Hindlimb muscle (tissue), 1 donor: ENCODE results near the gene ADSL. TPM values are rescaled to one million over a fixed set of nuclear protein-coding genes. Genes with fewer than 3 reads are reported as not detected.
A peak's percentile ranks its signal among the peaks of the same experiment; 100 is the strongest.

Source experiments
- DNase-seq: peaks from one replicate; pipeline ENCODE4 v3.0.0-alpha.2; 2013
- polyA plus RNA-seq: library from polyadenylated mRNA; unstranded; fragments of 120-200 nt; gene quantifications from one replicate; pipeline ENCODE4 v1.2.1, GENCODE V29; 2013; ENCODE audit not compliant: insufficient read length

The ADSL gene
- polyA plus RNA-seq, 1 donor, result 208 TPM

GRCh38 chr22:40328546-40329456, 17.5 kb upstream of the ADSL start:
- DNase-seq, result no peak

- DNase-seq, result no peak
Measured at GRCh38 chr22:40329466-40329865, 16.8 kb upstream of the ADSL start.

GRCh38 chr22:40330086-40330485, 16.2 kb upstream of the ADSL start:
- DNase-seq, result no peak

- DNase-seq, result no peak
Measured at GRCh38 chr22:40330615-40331014, 15.7 kb upstream of the ADSL start.

GRCh38 chr22:40331706-40332105, 14.6 kb upstream of the ADSL start:
- DNase-seq, result no peak

- no peak for DNase-seq
Measured at GRCh38 chr22:40332319-40332781, 13.9 kb upstream of the ADSL start.

GRCh38 chr22:40334060-40334459, 12.2 kb upstream of the ADSL start:
- no peak for DNase-seq

GRCh38 chr22:40334899-40335298, 11.4 kb upstream of the ADSL start:
- no peak for DNase-seq

- no peak for DNase-seq
Measured at GRCh38 chr22:40335358-40335757, 10.9 kb upstream of the ADSL start.

GRCh38 chr22:40340044-40340443, 6.3 kb upstream of the ADSL start:
- no peak for DNase-seq

GRCh38 chr22:40341604-40342003, 4.7 kb upstream of the ADSL start:
- no peak for DNase-seq

- DNase-seq, result no peak
Measured at GRCh38 chr22:40342521-40342920, 3.8 kb upstream of the ADSL start.

- DNase-seq, result no peak
Measured at GRCh38 chr22:40345271-40345670, 1.0 kb upstream of the ADSL start.

- no peak for DNase-seq
Measured at GRCh38 chr22:40345815-40346184, 500 bp upstream of the ADSL start.

GRCh38 chr22:40347300-40347699, 1.0 kb downstream of the ADSL start:
- DNase-seq, result no peak

GRCh38 chr22:40348025-40348658, 1.8 kb downstream of the ADSL start:
- DNase-seq, result peak; percentile 61

GRCh38 chr22:40352763-40353162, 6.5 kb downstream of the ADSL start:
- DNase-seq, result no peak

- DNase-seq, result no peak
Measured at GRCh38 chr22:40361100-40361499, 14.8 kb downstream of the ADSL start.

- no peak for DNase-seq
Measured at GRCh38 chr22:40363059-40363458, 16.8 kb downstream of the ADSL start.

GRCh38 chr22:40364431-40364830, 18.1 kb downstream of the ADSL start:
- no peak for DNase-seq

GRCh38 chr22:40366068-40366467, 19.8 kb downstream of the ADSL start:
- DNase-seq, result no peak

GRCh38 chr22:40367342-40367741, 21.0 kb downstream of the ADSL start:
- no peak for DNase-seq

GRCh38 chr22:40368016-40368415, 21.7 kb downstream of the ADSL start:
- no peak for DNase-seq

GRCh38 chr22:40368836-40369235, 22.5 kb downstream of the ADSL start:
- no peak for DNase-seq
